HG02798 (cell line): ENCODE data around the gene HYCC2.
"Not testable (repeated sequence)": the region's sequence is repeated elsewhere in the genome, so short reads cannot be mapped to it uniquely, and the experiment has no call there.

Experiments
- ATAC-seq: cut with Tn5 transposase; IDR thresholded peaks from one replicate; pipeline ENCODE4 v1.9.1; 2021; ENCODE audit warnings: mild to moderate bottlenecking; ENCODE audit not compliant: unreplicated experiment, poor library complexity

HYCC2 gene

GRCh38 chr2:201073071-201073470 is 1.6 kb upstream of the HYCC2 start:
- ATAC-seq, result no peak

- no peak for ATAC-seq
These were observed 695 bp upstream of the HYCC2 start for GRCh38 chr2:201072201-201072530.

GRCh38 chr2:201070948-201071478 is 458 bp downstream of the HYCC2 start:
- peak; percentile 20 for ATAC-seq

DNA sequence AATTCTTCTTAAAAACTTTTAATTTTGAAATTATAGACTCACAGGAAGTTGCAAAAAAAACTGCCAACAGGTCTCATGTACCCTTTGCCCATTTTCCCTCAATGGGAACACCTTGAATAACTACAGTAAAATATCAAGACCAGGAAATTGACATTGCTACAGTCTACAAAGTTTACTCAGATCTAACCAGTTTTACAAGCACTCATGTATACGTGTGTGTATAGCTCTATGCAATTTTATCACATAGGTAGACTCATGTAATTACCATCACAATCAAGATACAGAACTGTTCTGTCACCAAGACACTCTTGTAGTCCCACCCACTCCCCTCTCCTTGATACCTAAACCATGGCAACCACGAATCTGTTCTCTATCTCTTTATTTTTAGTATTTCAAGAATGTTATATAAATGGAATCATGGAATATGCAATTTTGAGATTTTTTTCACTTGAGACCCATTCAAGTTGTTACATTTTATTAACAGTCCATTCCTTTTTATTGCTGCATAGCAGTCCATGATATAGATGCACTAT is 6.6 kb downstream of the HYCC2 start:
- no peak for ATAC-seq

- ATAC-seq, result not testable (repeated sequence)
These were observed 8.0 kb downstream of the HYCC2 start for GRCh38 chr2:201063516-201063915.

GRCh38 chr2:201059961-201060755 is 11.3 kb downstream of the HYCC2 start:
- no peak for ATAC-seq

- no peak for ATAC-seq
These were observed 12.6 kb downstream of the HYCC2 start for GRCh38 chr2:201058914-201059313.

DNA sequence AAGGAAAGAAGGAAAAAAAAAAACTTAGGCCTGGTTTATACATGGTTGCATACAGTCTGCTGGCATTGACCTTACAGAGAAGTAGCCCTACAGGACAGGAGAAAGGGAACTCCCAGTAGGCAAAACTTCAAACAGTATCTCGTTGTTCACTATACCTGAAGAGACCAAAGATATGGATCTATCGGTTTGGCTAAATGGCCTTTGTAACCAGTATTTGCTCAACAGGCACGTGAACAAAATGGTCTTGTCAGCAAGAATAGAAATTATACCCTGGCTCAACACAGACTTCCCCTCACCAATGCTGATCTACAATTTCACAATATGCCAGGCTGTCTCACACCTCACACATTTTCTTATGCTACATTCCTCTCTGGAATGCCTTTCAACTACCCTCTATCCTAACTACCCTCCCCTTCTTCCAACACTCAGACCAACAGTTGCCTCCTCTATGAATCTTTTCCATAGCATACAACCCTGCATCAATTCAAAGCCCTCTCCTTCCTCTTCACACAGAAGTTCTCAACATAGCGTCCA is 13.7 kb downstream of the HYCC2 start:
- ATAC-seq, result no peak

GRCh38 chr2:201057087-201057521 is 14.4 kb downstream of the HYCC2 start:
- ATAC-seq, result no peak

DNA sequence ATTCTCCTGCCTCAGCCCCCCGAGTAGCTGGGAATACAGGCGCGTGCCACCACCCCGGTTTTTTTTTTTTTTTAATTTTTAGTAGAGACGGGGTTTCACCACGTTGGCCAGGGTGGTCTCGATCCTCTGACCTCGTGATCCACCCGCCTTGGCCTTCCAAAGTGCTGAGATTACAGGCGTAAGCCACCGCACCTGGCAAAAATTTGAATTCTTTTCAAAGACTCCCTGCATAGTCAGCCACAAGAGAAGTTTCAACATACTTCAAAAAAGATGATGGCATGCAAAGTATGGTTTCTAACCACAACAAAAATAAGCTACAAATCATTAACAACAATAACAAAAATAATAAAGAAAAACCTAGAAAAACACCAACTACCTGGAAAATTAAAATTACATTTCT is 22.0 kb downstream of the HYCC2 start:
- ATAC-seq, result no peak

DNA sequence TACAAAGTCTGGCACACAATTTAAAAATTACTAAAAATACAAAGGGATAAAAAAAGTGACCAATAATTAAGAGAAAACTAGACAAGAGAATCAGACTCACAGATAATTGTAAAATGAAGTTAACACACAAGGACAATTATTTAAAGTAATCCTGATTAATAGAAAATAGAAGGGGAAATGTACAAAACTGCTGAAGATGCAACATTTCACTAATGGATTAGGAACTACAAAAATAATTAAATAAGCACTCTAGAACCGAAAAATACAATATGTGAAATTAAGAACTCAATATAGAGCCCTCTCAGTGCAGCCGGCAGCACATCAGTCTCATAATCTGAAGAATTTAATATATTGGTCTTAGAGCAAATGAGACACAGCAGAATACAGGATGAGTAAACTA is 24.6 kb downstream of the HYCC2 start:
- no peak for ATAC-seq

GRCh38 chr2:201043050-201043449 is 28.4 kb downstream of the HYCC2 start:
- ATAC-seq, result not testable (repeated sequence)

GRCh38 chr2:201042451-201042850 is 29.0 kb downstream of the HYCC2 start:
- not testable (repeated sequence) for ATAC-seq

- ATAC-seq, result no peak
These were observed 30.4 kb downstream of the HYCC2 start for GRCh38 chr2:201040867-201041628.

GRCh38 chr2:201038855-201039254 is 32.6 kb downstream of the HYCC2 start:
- ATAC-seq, result no peak

- not testable (repeated sequence) for ATAC-seq
These were observed 33.1 kb downstream of the HYCC2 start for GRCh38 chr2:201038361-201038760.

GRCh38 chr2:201034355-201034754 is 37.1 kb downstream of the HYCC2 start:
- ATAC-seq, result not testable (repeated sequence)

DNA sequence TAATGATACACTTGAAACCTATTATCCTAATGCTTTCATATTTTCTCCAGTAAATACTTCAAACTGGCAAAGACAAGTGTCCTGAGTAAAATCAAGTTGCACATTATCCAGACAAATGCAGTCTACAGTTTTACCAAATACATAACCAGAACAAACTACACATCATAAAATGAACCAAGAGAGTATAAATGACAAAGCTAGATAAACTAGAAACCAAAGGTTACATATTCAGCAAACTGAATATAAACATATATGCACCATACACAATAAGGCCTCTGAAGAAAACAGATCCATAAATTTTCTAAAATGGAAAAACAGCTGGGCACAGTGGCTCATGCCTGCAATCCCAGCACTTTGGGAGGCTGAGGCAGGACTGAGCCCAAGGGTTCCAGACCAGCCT is 47.0 kb downstream of the HYCC2 start:
- no peak for ATAC-seq

DNA sequence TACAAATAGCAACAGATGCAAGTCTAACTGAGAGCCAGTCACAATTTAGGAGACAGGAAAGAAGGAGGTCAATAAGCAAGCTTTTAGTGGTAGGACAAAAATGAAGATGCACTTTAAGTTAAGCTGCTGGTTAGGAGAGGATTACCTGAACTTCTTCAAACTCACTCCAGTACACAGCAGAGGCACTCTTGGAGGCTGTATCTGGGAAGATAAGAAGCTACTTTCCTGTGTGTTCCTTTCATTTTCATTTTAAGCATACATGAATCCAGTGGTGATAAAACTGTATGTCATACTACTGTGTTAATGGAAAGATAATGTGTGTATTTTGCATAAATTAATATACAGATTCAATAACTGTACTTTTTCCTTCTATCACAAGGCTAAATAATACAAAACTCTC is 49.6 kb downstream of the HYCC2 start:
- no peak for ATAC-seq
